GM19324 (cell line): ENCODE measurements around the gene COL4A2.
"Not testable (repeated sequence)": the region's sequence is repeated elsewhere in the genome, so short reads cannot be mapped to it uniquely, and the experiment has no call there.

Source experiments
- ATAC-seq: cut with Tn5 transposase; IDR thresholded peaks from one replicate; pipeline ENCODE4 v1.9.1; 2021; ENCODE audit warnings: mild to moderate bottlenecking, moderate library complexity; ENCODE audit not compliant: unreplicated experiment, low FRiP score

COL4A2 gene

GRCh38 chr13:110374431-110375370 lies 67.6 kb downstream of the COL4A2 start:
- ATAC-seq = no peak

GRCh38 chr13:110376120-110376519 lies 69.0 kb downstream of the COL4A2 start:
- no peak for ATAC-seq

- no peak for ATAC-seq
These were observed 70.2 kb downstream of the COL4A2 start for GRCh38 chr13:110377178-110377825.

GRCh38 chr13:110377826-110378201 lies 70.7 kb downstream of the COL4A2 start:
- ATAC-seq = no peak

GRCh38 chr13:110379358-110379757 lies 72.3 kb downstream of the COL4A2 start:
- ATAC-seq = no peak

- no peak for ATAC-seq
These were observed 72.8 kb downstream of the COL4A2 start for GRCh38 chr13:110379905-110380341.

GRCh38 chr13:110380359-110381028 lies 73.4 kb downstream of the COL4A2 start:
- no peak for ATAC-seq

- no peak for ATAC-seq
These were observed 73.9 kb downstream of the COL4A2 start for GRCh38 chr13:110381029-110381360.

- no peak for ATAC-seq
These were observed 75.1 kb downstream of the COL4A2 start for GRCh38 chr13:110382229-110382628.

- no peak for ATAC-seq
These were observed 75.7 kb downstream of the COL4A2 start for GRCh38 chr13:110382830-110383229.

GRCh38 chr13:110387451-110388107 lies 80.5 kb downstream of the COL4A2 start:
- ATAC-seq = no peak

GRCh38 chr13:110388108-110388943 lies 81.2 kb downstream of the COL4A2 start:
- no peak for ATAC-seq

- no peak for ATAC-seq
These were observed 83.5 kb downstream of the COL4A2 start for GRCh38 chr13:110390567-110390966.

- ATAC-seq = no peak
These were observed 84.2 kb downstream of the COL4A2 start for GRCh38 chr13:110391273-110391672.

- ATAC-seq = no peak
These were observed 85.6 kb downstream of the COL4A2 start for GRCh38 chr13:110392510-110393240.

GRCh38 chr13:110393761-110394160 lies 86.7 kb downstream of the COL4A2 start:
- no peak for ATAC-seq

GRCh38 chr13:110394371-110394841 lies 87.3 kb downstream of the COL4A2 start:
- ATAC-seq = no peak

- ATAC-seq = not testable (repeated sequence)
These were observed 88.5 kb downstream of the COL4A2 start for GRCh38 chr13:110395616-110396015.

- no peak for ATAC-seq
These were observed 89.4 kb downstream of the COL4A2 start for GRCh38 chr13:110396476-110396875.
